GM12878 (cell line): ENCODE data around the gene KIF5A. TPM values are rescaled to one million over a fixed set of nuclear protein-coding genes. Genes with fewer than 3 reads are reported as not detected.

Experiments
- ATAC-seq: fragments of 200-7000 bp; cut with Tn5 transposase; 3 replicates; pipeline ENCODE4 v1.9.1; 2020; ENCODE audit warnings: mild to moderate bottlenecking, moderate library complexity
- BruUV-seq: library from RNA; stranded (reverse); fragments of 400-500 nt; replicated peaks from 2 replicates; lab custom pipeline; 2021; lab: Mats Ljungman, UMichigan
- CTCF ChIA-PET: fragments of 300-600 bp; sonication (Branson Sonifier 250); formaldehyde crosslinking; extraction: SDS; loops from one replicate; lab custom pipeline; 2021; ENCODE audit warnings: inconsistent platforms; lab: Yijun Ruan, JAX
- POLR2A ChIA-PET: fragments of 350-600 bp; formaldehyde crosslinking; extraction: SDS; loops from one replicate; lab custom pipeline; 2021; ENCODE audit warnings: inconsistent platforms; lab: Charles Lee
- RAD21 ChIA-PET: fragments of 300-600 bp; sonication (Branson Sonifier 250); formaldehyde crosslinking; loops from one replicate; lab custom pipeline; 2023; ENCODE audit warnings: antibody characterized with exemption; ENCODE audit not compliant: unreplicated experiment; lab: Charles Lee
- SMC1A ChIA-PET: fragments of 300-600 bp; sonication (Branson Sonifier 250); formaldehyde crosslinking; loops from one replicate; lab custom pipeline; 2023; ENCODE audit not compliant: unreplicated experiment, uncharacterized antibody; lab: Charles Lee
- DNase-seq: peaks from one replicate; pipeline ENCODE4 v3.0.0-alpha.2; 2011; ENCODE audit warnings: low read depth, low spot score
- FAIRE-seq: peaks from 3 replicates; lab custom pipeline; 2011; peaks lifted over from hg19 to GRCh38; lab: Jason Lieb, UNC
- H2AFZ ChIP-seq: 2 replicates; pipeline ENCODE4 v1.6.0; 2011; ENCODE audit warnings: low read depth, low read length, control low read depth; ENCODE audit not compliant: control insufficient read depth
- H3K27ac ChIP-seq: 2 replicates; pipeline ENCODE4 v1.5.1; 2011; ENCODE audit warnings: control low read depth; ENCODE audit not compliant: control insufficient read depth, insufficient read depth
- H3K27me3 ChIP-seq, 2 experiments: replicated peaks in 1 of 2; 2 replicates each; pipeline versions ENCODE4 v1.6.0 to v1.6.1; 2011; ENCODE audit warnings: low read length in 1 of 2; ENCODE audit not compliant: control insufficient read depth in 2 of 2, insufficient read depth in 2 of 2
- H3K36me3 ChIP-seq, 2 experiments: 2 replicates each; pipeline ENCODE4 v1.5.1; 2011; ENCODE audit warnings: low read length in 1 of 2; ENCODE audit not compliant: control insufficient read depth in 2 of 2, insufficient read depth in 2 of 2
- H3K4me1 ChIP-seq: 2 replicates; pipeline ENCODE4 v1.6.1; 2011; ENCODE audit warnings: mild to moderate bottlenecking, low read length, moderate library complexity, mixed read lengths; ENCODE audit not compliant: control insufficient read depth, insufficient read depth
- H3K4me2 ChIP-seq: 2 replicates; pipeline ENCODE4 v1.6.0; 2011; ENCODE audit warnings: control low read depth; ENCODE audit not compliant: control insufficient read depth, insufficient read depth
- H3K4me3 ChIP-seq: fragments of 200-600 bp; sonication (generic); 2 replicates; pipeline ENCODE4 v1.5.1; 2016
- H3K79me2 ChIP-seq: 2 replicates; pipeline ENCODE4 v1.6.0; 2011; ENCODE audit warnings: low read length; ENCODE audit not compliant: control insufficient read depth, insufficient read depth
- H3K9ac ChIP-seq: 2 replicates; pipeline ENCODE4 v1.8.0; 2011; ENCODE audit warnings: low read length, control low read depth, mixed read lengths; ENCODE audit not compliant: control insufficient read depth, insufficient read depth
- H3K9me3 ChIP-seq: replicated peaks from 3 replicates; pipeline ENCODE4 v1.5.1; 2011; ENCODE audit warnings: mild to moderate bottlenecking, low read length; ENCODE audit not compliant: control insufficient read depth, insufficient read depth
- H4K20me1 ChIP-seq: 2 replicates; pipeline ENCODE4 v1.6.0; 2011; ENCODE audit not compliant: control insufficient read depth, insufficient read depth
- NBN ChIP-seq: fragments of 450-650 bp; IDR thresholded peaks from 2 replicates; pipeline ENCODE4 v1.6.1; 2016
- WGBS: methylation state at CpG from one replicate; pipeline ENCODE4 v1.1.6; 2016; ENCODE audit warnings: low lambda C conversion rate; ENCODE audit not compliant: insufficient replicate concordance, insufficient coverage; ENCODE audit errors: missing lambda C conversion rate; 5-methylcytosine and 5-hydroxymethylcytosine counted together
- in situ Hi-C: fragments of 300-500 bp; cut with MboI; formaldehyde crosslinking; loops from 9 replicates; pipeline ENCODE4 v1.14.3; 2018; ENCODE audit warnings: mixed read lengths
- intact Hi-C: fragments of 100-400 bp; cut with micrococcal nuclease; formaldehyde crosslinking; loops from one replicate; pipeline ENCODE4 v1.14.2; 2022; ENCODE audit not compliant: unreplicated experiment
- polyA plus RNA-seq, 11 experiments: library from polyadenylated mRNA; depleted of rRNA in 4 of 11; unstranded in 6 of 11; stranded (reverse) in 5 of 11; fragments of >200 nt; fragmentation: Nextera tagmentation in 4 of 11; fragmentation: Illumina TruSeq in 1 of 11; extraction: Ambion mirVana in 4 of 11; extraction: Trizol in 1 of 11; gene quantifications; 1 replicate in 1 of 11; 2 replicates in 10 of 11; pipeline versions ENCODE4 v1.2.1 to v1.2.3, GENCODE V29; 2011 to 2016; ENCODE audit warnings: inconsistent platforms in 2 of 11, missing spikeins in 2 of 11, low read depth in 1 of 11
- total RNA-seq, 4 experiments: library from RNA; depleted of rRNA in 3 of 4; stranded (reverse); fragments of >200 nt in 3 of 4; fragmentation: Illumina TruSeq in 1 of 4; extraction: Trizol in 1 of 4; gene quantifications; 2 replicates each; pipeline versions ENCODE4 v1.2.1 to v1.2.3, GENCODE V29; 2013 to 2021
- TF ChIP-seq, protein P1 (sequence below): fragments of 450-650 bp; IDR thresholded peaks from 2 replicates; pipeline ENCODE4 v1.6.1; 2017; ENCODE audit warnings: mild to moderate bottlenecking, moderate library complexity

KIF5A gene
- total and polyA plus RNA-seq, 10 of the 15 experiments (the other 5 are each of a cell fraction or from before 2014, with no cell fraction given) = 0.35 to 2.9 (median 0.97) TPM

DNA sequence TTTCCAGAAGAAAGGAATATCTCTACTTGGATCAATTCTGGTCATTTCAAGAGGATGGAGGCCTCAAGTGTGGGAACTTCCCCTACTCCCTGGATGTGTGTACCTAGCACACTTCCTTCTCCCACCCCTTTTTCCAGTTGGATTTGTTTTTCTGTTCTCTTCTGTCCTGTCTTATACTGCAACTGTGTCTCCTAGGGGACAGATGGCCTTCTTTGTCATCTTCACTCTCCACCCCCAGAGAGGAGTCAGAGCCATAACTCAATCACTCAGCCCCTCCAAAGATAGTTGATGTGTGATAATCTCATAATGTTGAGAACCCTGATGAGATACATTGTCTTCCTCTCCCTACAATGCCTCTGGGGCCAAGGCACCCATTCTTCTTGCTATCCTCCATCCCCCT lies 52.7 kb downstream of the KIF5A start:
- ChIA-PET POLR2A (no interaction called here), SMC1A (no interaction called here), CTCF (interaction anchor here (0.8 to 1.6 kb wide), 2 partner anchors 10 to 21 kb away, joined by 3 to 4 read pairs; no protein-coding TSS in a partner anchor), RAD21 (no interaction called here)
- no peak for ATAC-seq
- FAIRE-seq = no peak
- Histone ChIP-seq H3K4me3 (no peak overlapping the region), H3K4me1 (peaks cover 4% of the 10 kb centered on the region; the same call in 1 of the 2 replicates), H3K4me2 (no peak overlapping the region), H3K36me3 (peaks cover 0 to 3% of the 10 kb centered on the region in 2 experiments; a peak in 3 of 4 replicates), H3K27me3 (no peaks in the 10 kb centered on the region), H4K20me1 (no peaks in the 10 kb centered on the region), H2AFZ (no peak overlapping the region), H3K9ac (no peak overlapping the region), H3K27ac (no peak overlapping the region), H3K9me3 (no peaks in the 10 kb centered on the region), H3K79me2 (no peaks in the 10 kb centered on the region)
- in situ Hi-C loops (no loop called here), intact Hi-C loops (no loop called here)
- no TSS peak for BruUV-seq
- TF ChIP-seq, protein P1, sequence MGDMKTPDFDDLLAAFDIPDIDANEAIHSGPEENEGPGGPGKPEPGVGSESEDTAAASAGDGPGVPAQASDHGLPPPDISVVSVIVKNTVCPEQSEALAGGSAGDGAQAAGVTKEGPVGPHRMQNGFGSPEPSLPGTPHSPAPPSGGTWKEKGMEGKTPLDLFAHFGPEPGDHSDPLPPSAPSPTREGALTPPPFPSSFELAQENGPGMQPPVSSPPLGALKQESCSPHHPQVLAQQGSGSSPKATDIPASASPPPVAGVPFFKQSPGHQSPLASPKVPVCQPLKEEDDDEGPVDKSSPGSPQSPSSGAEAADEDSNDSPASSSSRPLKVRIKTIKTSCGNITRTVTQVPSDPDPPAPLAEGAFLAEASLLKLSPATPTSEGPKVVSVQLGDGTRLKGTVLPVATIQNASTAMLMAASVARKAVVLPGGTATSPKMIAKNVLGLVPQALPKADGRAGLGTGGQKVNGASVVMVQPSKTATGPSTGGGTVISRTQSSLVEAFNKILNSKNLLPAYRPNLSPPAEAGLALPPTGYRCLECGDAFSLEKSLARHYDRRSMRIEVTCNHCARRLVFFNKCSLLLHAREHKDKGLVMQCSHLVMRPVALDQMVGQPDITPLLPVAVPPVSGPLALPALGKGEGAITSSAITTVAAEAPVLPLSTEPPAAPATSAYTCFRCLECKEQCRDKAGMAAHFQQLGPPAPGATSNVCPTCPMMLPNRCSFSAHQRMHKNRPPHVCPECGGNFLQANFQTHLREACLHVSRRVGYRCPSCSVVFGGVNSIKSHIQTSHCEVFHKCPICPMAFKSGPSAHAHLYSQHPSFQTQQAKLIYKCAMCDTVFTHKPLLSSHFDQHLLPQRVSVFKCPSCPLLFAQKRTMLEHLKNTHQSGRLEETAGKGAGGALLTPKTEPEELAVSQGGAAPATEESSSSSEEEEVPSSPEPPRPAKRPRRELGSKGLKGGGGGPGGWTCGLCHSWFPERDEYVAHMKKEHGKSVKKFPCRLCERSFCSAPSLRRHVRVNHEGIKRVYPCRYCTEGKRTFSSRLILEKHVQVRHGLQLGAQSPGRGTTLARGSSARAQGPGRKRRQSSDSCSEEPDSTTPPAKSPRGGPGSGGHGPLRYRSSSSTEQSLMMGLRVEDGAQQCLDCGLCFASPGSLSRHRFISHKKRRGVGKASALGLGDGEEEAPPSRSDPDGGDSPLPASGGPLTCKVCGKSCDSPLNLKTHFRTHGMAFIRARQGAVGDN = no peak
- DNase-seq = no peak

DNA sequence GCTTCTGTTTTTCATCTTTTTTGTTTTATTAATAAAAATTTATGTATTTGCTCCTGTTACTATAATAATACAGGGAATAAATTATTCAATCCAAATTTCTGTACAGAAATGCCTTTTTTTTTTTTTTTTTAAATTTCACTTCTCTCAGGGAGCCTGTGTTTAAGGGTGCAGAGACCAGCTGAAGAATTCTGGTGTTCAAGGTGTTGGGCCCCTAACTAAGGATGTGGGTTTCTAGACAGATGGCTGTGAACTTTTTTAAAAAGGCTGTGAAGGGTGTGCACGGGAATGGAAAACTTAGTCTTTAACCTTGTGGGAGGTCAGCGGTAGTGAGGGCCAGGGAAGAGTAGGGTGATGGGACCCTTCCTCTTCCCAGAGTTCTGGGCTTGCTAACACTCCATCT lies 53.5 kb downstream of the KIF5A start:
- Histone ChIP-seq H3K79me2 (no peaks in the 10 kb centered on the region), H3K27me3 (no peaks in the 10 kb centered on the region), H3K4me2 (no peak overlapping the region), H3K27ac (no peak overlapping the region), H3K36me3 (peaks cover 0 to 3% of the 10 kb centered on the region in 2 experiments; a peak in 3 of 4 replicates), H3K4me1 (peaks cover 4% of the 10 kb centered on the region; the same call in 1 of the 2 replicates), H3K9ac (no peak overlapping the region), H2AFZ (no peak overlapping the region), H4K20me1 (no peaks in the 10 kb centered on the region), H3K9me3 (no peaks in the 10 kb centered on the region), H3K4me3 (no peak overlapping the region)
- DNase-seq (no peak), FAIRE-seq (no peak), ATAC-seq (no peak)
- ChIA-PET SMC1A (interaction anchor here (1.2 kb wide), 1 partner anchor 11 kb away, joined by 3 read pairs; no protein-coding TSS in a partner anchor), POLR2A (interaction anchor here (0.6 to 2.5 kb wide), 2 partner anchors 11 to 112 kb away, joined by 6 to 13 read pairs; no protein-coding TSS in a partner anchor), CTCF (interaction anchor here (0.8 to 1.6 kb wide), 2 partner anchors 11 to 22 kb away, joined by 3 to 4 read pairs; no protein-coding TSS in a partner anchor), RAD21 (no interaction called here)
- intact Hi-C loops = no loop called here
- no TSS peak for BruUV-seq
- WGBS = 57% methylated on average over 2 of the region's 2 CpGs
- TF ChIP-seq NBN = no peak
- in situ Hi-C loops = no loop called here
